ENCODE data around the gene IL23R.

DNA sequence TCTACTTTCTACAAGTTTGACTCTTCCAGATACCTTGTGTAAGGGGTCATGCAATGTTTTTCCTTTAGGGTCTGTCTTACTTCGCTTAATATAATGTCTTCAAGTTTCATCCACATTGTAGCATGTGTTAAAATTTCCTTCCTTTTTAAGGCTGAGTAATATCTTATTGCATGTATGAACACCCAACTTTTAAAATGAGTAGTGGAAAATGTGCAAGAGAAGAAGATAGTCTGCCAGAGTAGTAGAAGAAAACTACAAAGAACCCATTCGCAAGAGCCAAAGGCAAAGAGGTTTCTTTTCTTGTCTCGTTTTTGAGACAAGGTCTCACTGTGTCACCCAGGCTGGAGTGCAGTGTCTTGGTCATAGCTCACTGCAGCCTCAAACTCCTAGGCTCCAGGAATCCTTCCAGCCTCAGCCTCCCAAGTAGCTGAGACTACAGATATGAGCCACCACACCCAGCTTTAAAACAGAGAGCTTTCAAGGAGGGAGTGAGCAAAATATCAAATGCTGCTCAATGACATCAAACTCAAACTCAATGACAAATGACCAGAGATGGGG, 9.4 kb downstream of the IL23R start:
- TF ChIP-seq CTCF (IDR thresholded peaks at IDR 0.05; ENCODE audit: low read depth, low read length) (no peak), EZH2phosphoT487 (IDR thresholded peaks at IDR 0.05; ENCODE audit: low read depth) (no peak)

Data from OCI-LY3 (cell line).